NCI-H748 (cell line): ENCODE measurements around the gene HK1.
"Not testable (repeated sequence)": the region's sequence is repeated elsewhere in the genome, so short reads cannot be mapped to it uniquely, and the experiment has no call there.

ENCODE experiments used
- DNase-seq: peaks from one replicate; lab custom pipeline; 2025; ENCODE audit not compliant: unreplicated experiment; lab: John Stamatoyannopoulos, UW

HK1 gene

DNA sequence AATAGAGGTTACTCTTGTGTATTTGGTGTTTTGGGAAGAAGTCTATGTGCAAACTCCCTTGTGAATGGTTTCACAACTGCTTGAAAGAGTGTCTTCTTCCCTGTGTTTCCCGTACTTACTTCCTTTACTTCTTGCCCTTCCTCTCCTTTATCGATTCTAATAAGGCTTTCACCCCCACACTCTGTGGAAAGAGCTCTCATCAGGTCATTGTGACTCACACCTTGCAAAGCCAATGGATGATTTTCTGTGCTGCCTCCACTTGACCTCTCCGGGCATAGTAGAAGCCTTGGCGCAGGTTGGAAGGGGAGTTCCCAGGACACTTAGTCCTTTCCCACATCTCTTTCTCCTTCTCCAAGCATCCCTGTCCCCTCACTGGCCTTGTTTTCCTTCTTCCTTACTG is 166.7 kb downstream of the HK1 start:
- DNase-seq, result no peak

DNA sequence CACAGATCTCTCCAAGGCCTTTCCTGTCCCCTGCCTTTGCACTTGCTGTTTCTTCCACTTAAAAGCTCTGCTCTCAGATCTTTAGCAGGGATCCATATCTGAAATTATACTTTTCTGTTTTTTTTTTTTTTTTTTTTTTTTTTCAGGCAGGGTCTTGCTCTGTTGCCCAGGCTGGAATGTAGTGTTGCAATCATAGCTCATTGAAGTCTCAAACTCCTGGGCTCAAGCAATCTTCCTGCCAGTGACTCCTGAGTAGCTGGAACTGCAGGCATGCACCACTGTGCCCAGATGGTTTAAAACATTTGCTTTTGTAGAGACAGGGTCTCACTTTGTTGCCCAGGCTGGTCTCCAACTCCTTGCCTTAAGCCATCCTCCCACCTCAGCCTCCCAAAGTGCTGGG is 167.9 kb downstream of the HK1 start:
- no peak for DNase-seq

DNA sequence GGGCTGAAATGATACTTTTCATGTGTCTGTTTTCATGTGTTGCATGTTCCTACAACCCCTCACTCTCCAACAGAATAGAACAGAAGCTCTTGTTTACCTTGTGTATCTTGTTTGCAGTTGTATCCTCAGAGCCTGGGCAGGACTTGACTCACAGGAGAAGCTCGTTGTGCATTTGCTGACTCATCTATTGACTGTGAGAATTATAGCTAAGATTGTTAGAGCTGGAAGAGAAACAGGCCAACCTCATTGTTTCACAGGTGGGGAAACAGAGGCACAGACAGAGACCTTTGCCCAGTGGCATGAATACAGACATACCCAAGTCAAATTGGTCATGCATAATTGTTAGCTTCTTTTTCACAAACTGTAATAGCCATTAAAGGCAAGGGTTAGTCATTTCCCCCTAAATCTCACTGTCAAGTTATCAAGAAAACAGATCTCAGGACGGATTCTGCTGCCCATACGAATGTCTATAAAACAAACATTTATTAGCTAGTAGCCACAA is 168.4 kb downstream of the HK1 start:
- no peak for DNase-seq

DNA sequence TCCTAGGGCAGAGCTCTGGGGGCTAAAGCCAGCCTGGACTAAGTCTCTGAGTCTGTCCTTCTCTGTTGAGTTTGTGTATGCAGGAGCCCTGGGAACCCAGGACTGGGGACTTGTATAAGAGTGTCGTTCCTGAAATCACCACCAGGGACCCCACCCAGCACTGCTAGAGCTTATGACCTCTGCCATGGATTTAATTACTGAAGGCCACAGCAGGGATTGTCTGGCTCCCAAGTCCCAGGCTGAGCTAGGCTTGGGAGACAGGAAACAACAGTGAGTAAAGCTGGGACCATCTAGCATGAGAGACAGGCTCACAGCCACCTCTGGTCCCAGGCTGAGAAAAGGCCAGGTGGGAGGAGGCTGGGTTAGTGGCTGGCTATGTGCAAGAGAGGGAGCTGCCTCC is 171.5 kb downstream of the HK1 start:
- peak; percentile 61 for DNase-seq

DNA sequence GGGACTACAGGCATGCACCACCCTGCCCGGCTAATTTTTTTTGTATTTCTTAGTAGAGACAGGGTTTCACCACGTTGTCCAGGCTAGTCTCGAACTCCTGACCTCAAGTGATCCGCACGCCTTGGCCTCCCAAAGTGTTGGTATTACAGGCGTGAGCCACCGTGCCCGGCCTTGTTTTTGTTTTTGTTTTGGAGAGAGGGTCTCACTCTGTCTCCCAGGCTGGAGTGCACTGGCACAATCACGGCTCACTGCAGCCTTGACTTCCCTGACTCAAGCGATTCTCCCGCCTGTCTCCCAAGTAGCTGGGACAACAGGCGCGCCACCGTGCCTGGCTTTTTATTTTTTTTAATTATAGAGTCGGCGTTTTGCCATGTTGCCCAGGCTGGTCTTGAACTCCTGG is 172.1 kb downstream of the HK1 start:
- DNase-seq, result not testable (repeated sequence)

DNA sequence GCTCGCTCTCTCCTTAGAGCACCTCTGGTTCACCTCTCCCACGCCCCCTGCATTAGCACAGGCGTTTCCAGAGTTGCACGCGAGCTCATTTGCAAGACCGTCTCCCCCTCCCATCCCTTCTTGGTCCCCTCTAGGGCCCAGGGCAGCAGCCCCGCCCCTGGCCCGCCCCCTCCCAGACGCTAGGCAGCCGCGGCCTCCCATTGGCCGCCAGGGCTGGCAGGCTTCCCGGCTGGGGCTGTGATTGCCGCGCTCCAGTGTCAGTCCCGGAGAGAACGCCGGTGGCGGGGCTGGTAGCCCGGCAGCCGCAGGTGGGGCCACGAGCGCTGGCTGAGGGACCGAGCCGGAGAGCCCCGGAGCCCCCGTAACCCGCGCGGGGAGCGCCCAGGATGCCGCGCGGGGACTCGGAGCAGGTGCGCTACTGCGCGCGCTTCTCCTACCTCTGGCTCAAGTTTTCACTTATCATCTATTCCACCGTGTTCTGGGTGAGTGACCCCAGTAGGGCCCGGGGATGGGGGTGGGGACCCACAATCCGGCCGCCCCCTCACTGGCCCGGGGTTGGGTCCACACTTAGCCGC is 173.0 kb downstream of the HK1 start, which contains the start of gene TSPAN15:
TSPAN15 (plus strand) TSS at position 257 of the 575 bp plus-strand sequence; CDS start at position 387, 130 bp downstream.
- peak; percentile 91 for DNase-seq
